ENCODE measurements around the gene ADAMTS1. TPM values are rescaled to one million over a fixed set of nuclear protein-coding genes. Genes with fewer than 3 reads are reported as not detected.

ADAMTS1 gene
- total RNA-seq, 1 experiment from 2014 or later = 17.8 TPM

- H3K27ac Mint-ChIP-seq = no peak overlapping the region
- no CpG with 5 or more reads among the region's 8 CpGs for WGBS (ENCODE audit: extremely low coverage, insufficient read length, low lambda C conversion rate)
These were observed 31.7 kb downstream of the ADAMTS1 start for GRCh38 chr21:26813426-26813998.

More at GRCh38 chr21:26813426-26813998, 31.7 kb downstream of the ADAMTS1 start:
- no peak for DNase-seq
- H2AK5ac ChIP-seq (ENCODE audit: insufficient read length, low read length) = no peak overlapping the region
- no peak overlapping the region for H3T11ph ChIP-seq (ENCODE audit: low read length)
- H3K14ac ChIP-seq (ENCODE audit: insufficient read depth, low read length) = no peak overlapping the region
- no peak overlapping the region for H3K4ac ChIP-seq (ENCODE audit: low read depth, low read length)
- no peak overlapping the region for H4K8ac ChIP-seq (replicated peaks; ENCODE audit: insufficient read length, low read depth, low read length)
- no peak overlapping the region for H3K4me3 Mint-ChIP-seq
- no peaks in the 10 kb centered on the region for H3K23me2 ChIP-seq (ENCODE audit: insufficient read length, low read depth, low read length, poor library complexity, severe bottlenecking)
- no peak overlapping the region for H2AFZ ChIP-seq (ENCODE audit: low read length)
- H3K79me1 ChIP-seq (ENCODE audit: insufficient read depth, low read depth, low read length, poor library complexity, severe bottlenecking) = no peaks in the 10 kb centered on the region
- no peaks in the 10 kb centered on the region for H3K4me1 ChIP-seq (ENCODE audit: insufficient read depth, low read length)
- H2BK12ac ChIP-seq (ENCODE audit: insufficient read length, low read depth, low read length) = no peak overlapping the region
- no peak overlapping the region for H3K27ac ChIP-seq (ENCODE audit: insufficient read length, low read depth, low read length)
- H4K91ac ChIP-seq (ENCODE audit: insufficient read length, low read depth, low read length) = no peak overlapping the region
- no peaks in the 10 kb centered on the region for H3K9me3 Mint-ChIP-seq
- H3K9me3 ChIP-seq (ENCODE audit: control insufficient read depth, low read depth, low read length) = no peaks in the 10 kb centered on the region
- no peak overlapping the region for H2BK20ac ChIP-seq (ENCODE audit: low read depth, low read length, poor library complexity, severe bottlenecking)
- no peaks in the 10 kb centered on the region for H4K20me1 ChIP-seq (ENCODE audit: control insufficient read depth, insufficient read depth, insufficient read length)
- H3K23ac ChIP-seq (ENCODE audit: insufficient read length, low read depth, low read length) = no peak overlapping the region
- no peak overlapping the region for H2BK15ac ChIP-seq (ENCODE audit: low read depth, low read length)
- H3K56ac ChIP-seq (ENCODE audit: insufficient read length, low read depth, low read length) = no peak overlapping the region
- H3K4me2 ChIP-seq (ENCODE audit: insufficient read depth, insufficient read length, low read length) = no peak overlapping the region
- no peaks in the 10 kb centered on the region for H3K27me3 ChIP-seq (ENCODE audit: insufficient read depth, low read length)
- H4K5ac ChIP-seq (ENCODE audit: insufficient read length, low read depth, low read length) = no peak overlapping the region
- H3K36me3 Mint-ChIP-seq (ENCODE audit: insufficient read depth in 1 of 3, low read depth in 3 of 3) = no peaks in the 10 kb centered on the region
- no peak overlapping the region for H3K18ac ChIP-seq (ENCODE audit: insufficient read length, low read depth, low read length)
- no peaks in the 10 kb centered on the region for H3K27me3 Mint-ChIP-seq (ENCODE audit: low read depth)
- H3K9ac ChIP-seq (ENCODE audit: extremely low read depth, insufficient read length, low read length) = no peak overlapping the region
- H2BK5ac ChIP-seq (ENCODE audit: insufficient read length, low read length) = no peak overlapping the region
- TF ChIP-seq, protein P1, sequence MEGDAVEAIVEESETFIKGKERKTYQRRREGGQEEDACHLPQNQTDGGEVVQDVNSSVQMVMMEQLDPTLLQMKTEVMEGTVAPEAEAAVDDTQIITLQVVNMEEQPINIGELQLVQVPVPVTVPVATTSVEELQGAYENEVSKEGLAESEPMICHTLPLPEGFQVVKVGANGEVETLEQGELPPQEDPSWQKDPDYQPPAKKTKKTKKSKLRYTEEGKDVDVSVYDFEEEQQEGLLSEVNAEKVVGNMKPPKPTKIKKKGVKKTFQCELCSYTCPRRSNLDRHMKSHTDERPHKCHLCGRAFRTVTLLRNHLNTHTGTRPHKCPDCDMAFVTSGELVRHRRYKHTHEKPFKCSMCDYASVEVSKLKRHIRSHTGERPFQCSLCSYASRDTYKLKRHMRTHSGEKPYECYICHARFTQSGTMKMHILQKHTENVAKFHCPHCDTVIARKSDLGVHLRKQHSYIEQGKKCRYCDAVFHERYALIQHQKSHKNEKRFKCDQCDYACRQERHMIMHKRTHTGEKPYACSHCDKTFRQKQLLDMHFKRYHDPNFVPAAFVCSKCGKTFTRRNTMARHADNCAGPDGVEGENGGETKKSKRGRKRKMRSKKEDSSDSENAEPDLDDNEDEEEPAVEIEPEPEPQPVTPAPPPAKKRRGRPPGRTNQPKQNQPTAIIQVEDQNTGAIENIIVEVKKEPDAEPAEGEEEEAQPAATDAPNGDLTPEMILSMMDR (conservative IDR thresholded peaks at IDR 0.05) = no peak
- no peak overlapping the region for H2BK120ac ChIP-seq (ENCODE audit: low read depth, low read length, poor library complexity, severe bottlenecking)
- H3K79me2 ChIP-seq (ENCODE audit: insufficient read depth, low read length) = no peaks in the 10 kb centered on the region
- peaks cover 3 to 6% of the 10 kb centered on the region in 2 experiments; a peak in 1 of 4 replicates for H3K4me1 Mint-ChIP-seq
